ENCODE data around the gene SERPINI1.

SERPINI1 gene

DNA sequence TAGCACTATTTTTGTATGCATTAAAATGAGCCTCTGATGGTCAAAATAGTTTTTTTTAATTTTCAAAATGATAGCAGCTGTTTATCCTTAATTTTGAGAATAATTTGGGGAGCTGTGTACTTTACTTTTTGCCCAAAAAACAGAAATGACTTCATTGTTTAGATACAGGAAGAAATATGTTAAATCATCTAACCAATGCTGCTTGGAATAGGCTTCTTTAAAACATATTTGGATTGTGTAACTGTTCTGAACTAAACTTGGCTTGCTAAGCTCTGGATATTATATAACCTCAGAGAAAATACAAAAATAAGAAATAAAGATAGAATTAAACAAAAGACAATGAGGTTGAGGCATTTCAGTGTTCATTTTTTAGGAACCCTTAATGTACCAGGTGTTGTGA, 119.3 kb downstream of the SERPINI1 start:
- DNase-seq: no peak

DNA sequence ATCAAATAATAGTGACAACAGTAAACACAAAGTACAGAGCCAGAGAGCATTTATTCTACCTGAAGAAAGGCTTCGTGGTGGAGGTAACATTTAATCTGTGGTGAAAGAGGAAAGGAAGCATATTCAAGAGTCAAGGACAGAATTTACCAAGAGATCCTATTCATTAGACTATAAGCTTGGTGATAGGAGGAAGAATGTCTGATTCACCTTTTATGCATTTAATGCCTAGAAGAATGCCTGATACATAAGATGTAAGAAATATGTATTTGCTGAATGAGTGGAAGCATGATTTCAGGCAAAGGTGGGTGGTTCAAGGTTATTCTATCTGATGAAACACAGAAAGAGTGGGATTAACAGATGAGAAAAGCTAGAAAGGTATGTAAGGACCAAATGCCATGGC, 119.8 kb downstream of the SERPINI1 start:
- no peak for DNase-seq

DNA sequence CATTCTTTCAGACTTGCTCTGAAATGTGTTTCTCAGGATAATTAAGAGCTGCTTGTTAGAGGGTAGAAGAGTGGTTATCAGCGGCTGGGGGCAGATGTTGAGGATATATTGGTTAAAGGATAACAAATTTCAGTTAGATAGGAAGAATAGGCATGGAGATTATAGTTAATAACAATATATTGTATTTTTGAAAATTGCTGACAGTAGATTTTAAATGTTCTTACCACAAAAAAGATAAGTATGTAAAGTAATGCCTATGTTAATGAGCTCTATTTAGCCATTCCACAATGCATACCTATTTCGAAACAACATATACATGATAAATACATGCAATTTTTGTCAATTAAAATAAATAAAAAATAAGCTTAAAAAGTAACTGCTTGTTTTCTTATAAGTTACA, 123.3 kb downstream of the SERPINI1 start:
- no peak for DNase-seq

DNA sequence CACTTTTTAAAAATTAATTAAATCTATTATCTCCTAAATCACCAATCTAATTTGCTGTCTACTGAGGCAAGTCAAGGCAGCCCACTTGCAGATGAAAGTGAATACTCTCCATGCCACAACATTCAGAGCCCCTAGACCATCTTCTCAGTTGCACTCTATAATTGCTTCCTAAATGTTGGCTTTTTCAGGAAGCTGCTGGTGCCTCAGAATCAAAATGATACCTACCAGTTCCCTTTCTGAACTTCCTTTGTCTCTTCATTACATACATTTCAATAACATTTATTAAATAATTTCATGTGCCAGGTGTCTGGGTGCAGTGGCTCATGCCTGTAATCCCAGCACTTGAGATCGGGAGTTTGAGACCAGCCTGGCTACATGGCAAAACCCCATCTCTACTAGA, 124.1 kb downstream of the SERPINI1 start:
- no peak for DNase-seq

DNA sequence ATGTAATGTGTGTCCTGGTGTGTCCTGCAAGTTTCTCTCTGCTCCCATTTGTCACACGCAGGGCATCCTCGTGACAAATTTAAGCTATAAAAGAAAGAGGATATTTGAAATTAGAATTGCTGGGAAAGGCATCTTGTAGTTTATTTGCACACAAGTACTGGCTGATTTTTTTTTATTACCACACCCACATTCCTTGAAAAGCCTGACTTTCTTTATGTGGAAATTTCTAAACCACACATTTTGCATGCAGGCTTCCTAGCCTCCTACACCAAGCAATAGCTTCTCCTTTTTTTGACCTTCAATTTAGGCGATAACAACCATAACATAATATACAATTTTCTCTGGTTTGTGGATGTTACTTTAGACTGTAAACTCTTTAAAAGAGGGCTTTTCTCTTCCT, 126.1 kb downstream of the SERPINI1 start:
- DNase-seq: no peak

DNA sequence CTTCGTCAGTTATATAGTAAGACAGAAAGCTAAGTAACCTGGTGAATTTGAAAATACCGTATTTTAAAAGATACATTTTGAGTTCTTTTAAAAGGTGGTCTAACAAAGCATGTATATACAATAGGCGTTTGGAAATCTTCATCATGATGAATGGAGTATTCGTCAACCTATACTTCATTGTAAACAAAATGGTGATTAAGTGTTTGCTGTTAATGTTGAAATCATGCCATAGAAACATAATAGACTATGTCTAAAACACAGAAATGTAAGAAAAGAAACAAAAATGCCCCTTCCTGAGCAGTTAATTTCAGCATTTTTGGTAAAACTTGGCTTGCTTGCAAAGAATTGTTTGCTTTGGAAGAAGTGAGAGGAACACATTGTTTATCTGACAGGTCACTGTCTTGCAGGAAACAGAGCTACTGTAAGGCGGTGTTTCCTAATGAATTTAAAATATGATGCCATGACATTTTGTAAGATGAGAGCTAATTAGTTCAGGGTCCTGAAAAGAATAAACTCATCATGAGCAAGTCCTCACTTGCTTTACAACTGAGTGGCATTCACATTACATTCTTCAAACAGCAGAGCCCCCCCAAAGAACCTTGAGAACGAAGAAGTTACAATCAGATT, 126.7 kb downstream of the SERPINI1 start:
- DNase-seq: no peak

DNA sequence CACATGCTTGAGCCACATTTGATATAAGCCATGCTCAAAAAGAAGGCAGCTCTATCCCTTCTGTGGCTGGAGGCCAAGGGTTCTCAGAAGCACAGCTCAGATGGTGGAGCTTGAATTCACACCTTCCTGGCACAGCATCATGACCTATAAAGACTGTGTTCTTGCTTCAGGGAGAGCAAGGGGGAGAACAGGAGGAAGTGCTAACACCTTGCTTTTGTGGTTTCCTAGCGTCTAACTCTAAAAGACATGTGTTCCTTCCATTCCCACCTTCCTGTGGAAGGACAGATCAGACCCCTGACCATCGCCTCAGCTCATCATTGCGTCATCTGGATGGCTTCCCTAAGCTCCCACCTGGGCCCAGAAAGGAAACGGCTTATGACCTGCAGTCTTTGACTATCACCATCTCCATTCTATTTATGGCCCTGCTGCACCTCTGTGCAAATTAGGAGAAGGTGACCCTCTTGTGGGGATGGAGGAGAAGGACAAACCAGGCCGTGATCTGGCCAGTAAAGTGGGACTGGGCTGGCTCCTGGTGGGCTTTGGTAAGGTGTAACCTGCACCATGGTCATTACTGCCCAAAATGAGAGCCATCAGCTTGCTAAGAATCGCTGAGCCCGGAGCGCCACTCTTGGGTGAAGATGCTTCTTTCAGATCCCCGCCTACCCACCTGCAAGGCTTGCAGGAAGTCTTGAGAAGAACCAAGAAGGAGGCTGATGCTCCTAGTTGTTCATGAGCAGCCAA, 128.5 kb downstream of the SERPINI1 start:
- no peak for DNase-seq

DNA sequence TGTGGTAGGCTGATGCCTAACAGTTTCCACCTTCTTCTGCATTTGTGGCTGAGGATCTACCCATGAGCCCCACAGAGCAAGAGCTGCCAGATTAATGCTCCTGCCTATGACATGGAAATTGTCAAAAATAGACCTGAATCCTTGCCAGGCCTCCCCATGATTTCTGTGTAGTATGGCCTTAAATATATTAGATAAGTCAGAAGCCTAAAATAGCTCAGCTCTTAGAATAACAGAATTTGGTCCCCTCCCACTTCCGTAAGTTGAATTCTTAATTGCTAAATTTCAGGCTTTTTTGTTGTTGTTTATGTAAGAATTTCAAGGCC, 129.0 kb downstream of the SERPINI1 start:
- no peak for DNase-seq

DNA sequence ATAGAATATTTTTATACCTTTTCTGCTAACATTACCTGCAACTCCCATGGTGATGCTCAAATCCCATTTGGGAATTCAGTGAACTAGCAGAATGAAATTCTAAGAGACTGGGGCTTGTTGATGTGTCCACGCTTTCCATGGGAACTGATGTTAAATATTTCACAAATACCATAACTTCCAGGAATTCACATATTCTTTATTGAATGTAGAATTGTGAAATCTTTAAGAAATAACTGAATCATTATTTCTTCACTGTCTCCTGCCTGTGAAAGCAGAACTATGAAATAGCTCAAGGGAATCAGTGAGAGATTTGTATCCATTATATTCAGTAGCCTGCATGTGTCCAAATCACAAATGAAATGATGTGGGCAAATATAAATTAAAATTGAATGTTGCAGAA, 130.8 kb downstream of the SERPINI1 start:
- DNase-seq: no peak

DNA sequence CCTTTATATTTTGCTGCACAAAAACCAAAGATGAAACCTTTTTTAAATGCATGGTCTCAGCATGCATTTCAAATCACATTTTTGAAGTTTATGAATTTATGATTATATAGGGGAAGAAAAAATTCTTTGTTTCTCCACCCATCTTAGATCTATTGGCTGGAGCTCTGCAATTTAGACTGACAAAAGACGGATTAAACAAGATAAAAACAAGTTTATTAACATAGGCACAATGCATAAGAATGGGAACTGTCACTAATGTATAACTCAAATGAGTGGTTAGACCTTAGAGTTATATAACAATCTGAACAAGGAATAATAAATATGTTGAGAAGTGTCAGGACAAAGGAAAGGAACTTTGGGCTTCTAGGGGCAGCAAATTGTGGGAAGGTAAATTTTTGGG, 132.5 kb downstream of the SERPINI1 start:
- no peak for DNase-seq

DNA sequence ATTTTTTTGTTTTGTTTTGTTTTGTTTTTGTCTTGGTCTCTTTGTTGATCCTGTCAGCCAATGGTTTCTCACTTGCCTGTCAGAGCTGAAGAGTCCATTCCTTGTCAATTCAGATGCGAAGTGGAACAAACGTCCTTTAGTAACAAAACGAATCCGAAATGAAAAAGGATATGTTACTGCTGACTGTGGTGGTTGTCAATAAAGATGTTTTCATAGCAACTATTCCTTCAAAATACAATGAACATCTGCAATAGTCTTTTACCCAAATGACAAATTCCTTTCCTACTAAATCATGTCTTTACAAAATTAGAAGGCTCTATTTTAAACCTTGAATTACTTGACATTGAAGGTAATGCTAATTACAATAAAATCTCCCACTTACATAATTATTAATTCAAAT, 134.7 kb downstream of the SERPINI1 start:
- DNase-seq: no peak

DNA sequence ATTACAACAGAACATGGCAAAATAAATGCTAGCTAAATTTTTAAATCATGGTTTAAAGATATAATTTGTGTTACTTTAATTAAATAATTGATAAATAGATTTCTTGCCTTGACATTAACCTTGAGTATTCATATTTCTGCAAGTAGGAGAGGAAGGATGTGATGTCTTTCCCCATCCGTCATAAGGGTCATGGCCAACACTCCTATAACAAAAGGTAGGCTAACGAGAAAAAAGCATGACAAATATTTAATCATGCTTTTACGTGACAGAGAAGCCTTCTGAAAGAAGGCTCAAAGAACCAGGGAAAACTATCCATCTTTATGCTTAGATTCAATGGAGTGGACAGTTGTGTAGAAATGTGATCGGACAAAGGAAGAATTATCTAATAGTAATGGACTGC, 135.2 kb downstream of the SERPINI1 start:
- DNase-seq: no peak

DNA sequence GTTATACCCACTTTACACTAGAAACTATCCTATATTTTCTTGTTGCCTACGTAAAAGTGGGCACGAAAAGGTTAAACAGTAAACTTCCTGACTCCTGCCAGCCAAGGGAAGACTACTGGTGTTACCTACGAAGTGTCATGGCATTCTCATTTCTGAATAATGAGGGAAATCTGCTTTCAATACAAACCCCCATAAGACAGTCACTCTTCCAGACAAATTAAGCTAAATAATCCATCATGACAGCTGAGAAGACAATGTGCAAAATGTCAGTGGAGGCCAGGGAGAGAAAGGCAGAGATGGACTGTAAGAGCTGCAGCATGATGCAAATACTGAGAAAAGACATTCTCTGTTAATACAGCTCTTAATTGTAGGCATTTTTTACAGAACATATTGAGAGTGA, 136.5 kb downstream of the SERPINI1 start:
- no peak for DNase-seq

DNA sequence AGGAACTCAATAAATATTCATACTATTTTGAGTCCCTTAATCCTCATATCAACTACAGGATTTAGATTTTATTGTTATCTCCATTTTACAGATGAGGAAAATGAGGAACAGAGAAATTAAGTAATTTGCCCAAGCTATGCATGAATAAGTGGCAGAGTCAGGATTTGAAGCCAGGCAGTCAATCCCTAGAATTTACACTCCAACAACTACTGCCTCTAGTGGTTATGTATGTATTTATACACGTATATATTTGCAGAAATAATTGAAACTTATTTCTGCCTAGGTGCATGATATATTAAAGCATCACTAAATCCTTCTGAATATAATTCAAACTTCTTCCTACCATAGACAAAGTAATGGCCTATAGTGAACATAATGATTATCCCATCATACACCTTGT, 137.4 kb downstream of the SERPINI1 start:
- no peak for DNase-seq

DNA sequence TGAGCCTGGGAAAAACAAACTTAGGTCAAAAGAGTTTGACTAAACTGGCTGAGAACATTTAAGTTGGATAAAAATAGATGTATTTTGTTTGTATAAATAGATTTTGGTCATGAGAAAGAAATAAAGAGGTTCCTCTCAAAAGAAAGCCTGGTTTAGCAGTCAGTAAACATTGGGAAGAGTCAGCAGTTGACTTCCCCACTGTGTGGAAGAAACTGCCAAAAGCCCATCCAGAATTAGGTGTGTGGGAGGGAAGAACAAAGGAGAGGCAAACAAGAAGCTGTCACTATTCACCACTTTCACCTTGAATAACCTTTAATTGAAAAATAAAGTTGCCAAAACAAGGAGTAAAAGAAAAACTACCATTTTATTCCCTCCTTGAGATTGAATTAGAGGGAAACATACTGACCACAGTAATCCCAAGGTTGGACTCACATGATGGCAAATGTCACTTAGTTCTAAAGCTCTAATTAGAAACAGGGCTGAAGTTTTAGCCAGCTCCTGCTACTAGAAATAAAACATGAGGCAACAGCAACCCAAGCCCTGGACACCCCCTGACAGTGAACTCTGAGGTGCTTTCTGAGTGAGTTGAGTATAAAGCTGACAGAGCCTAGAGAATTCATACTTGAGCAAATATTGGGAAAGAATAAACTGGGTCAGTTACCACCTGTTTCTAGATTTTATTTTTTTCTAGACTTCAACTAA, 139.3 kb downstream of the SERPINI1 start:
- no peak for DNase-seq

Data from stimulated activated CD4-positive, alpha-beta T cell treated with anti-CD3 and anti-CD28 coated beads, Interleukin-2, amount 100 ng/mL, for 48 hours (primary cell).